Measurements from ENCODE around the gene F8.
"Not testable (repeated sequence)": the region's sequence is repeated elsewhere in the genome, so short reads cannot be mapped to it uniquely, and the experiment has no call there.

DNA sequence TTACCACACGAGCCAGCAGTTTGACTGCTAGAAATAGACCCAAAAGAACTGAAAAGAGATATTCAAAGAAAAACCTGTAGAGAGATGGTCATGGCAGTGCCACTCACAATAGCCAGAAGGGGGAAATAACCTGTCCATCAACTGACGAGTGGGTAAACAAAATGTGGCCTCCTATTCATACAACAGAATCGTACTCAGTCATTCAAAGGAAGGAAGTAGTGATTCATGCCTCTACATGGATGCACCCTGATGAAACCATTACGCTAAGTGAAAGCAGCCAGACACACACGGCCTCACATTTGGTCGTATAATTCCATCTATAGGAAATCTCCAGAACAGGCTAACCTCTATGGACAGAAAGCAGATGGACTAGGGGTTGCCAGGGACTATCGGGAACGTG is 138.5 kb downstream of the F8 start:
- TF ChIP-seq EP300, POLR2A (IDR thresholded peaks at IDR 0.05): not testable (repeated sequence)
